ENCODE results near the gene ACOT6.
"Not testable (repeated sequence)": the region's sequence is repeated elsewhere in the genome, so short reads cannot be mapped to it uniquely, and the experiment has no call there.

The ACOT6 gene

GRCh38 chr14:73602994-73603393, 9.3 kb upstream of the ACOT6 start:
- no peak for DNase-seq

GRCh38 chr14:73606271-73606670, 6.0 kb upstream of the ACOT6 start:
- DNase-seq = no peak

- DNase-seq = no peak
These were observed 5.1 kb upstream of the ACOT6 start for GRCh38 chr14:73607241-73607640.

GRCh38 chr14:73610687-73611086, 1.6 kb upstream of the ACOT6 start:
- peak in 1 of 2 experiments; percentile 13 for DNase-seq

- no peak for DNase-seq
These were observed 698 bp downstream of the ACOT6 start for GRCh38 chr14:73613046-73613383.

GRCh38 chr14:73613419-73613963, 1.2 kb downstream of the ACOT6 start:
- no peak for DNase-seq

GRCh38 chr14:73616831-73617230, 4.5 kb downstream of the ACOT6 start:
- no peak for DNase-seq

- DNase-seq = no peak
These were observed 7.2 kb downstream of the ACOT6 start for GRCh38 chr14:73619524-73619923.

GRCh38 chr14:73620268-73620667, 8.0 kb downstream of the ACOT6 start:
- no peak for DNase-seq

GRCh38 chr14:73623504-73624054, 11.3 kb downstream of the ACOT6 start:
- DNase-seq = no peak

- DNase-seq = no peak
These were observed 13.4 kb downstream of the ACOT6 start for GRCh38 chr14:73625706-73626105.

GRCh38 chr14:73627151-73627558, 14.8 kb downstream of the ACOT6 start:
- no peak for DNase-seq

GRCh38 chr14:73630009-73630780, 17.9 kb downstream of the ACOT6 start:
- DNase-seq = no peak

GRCh38 chr14:73633116-73634010, 21.0 kb downstream of the ACOT6 start:
- DNase-seq = peak; percentile 44 to 52

GRCh38 chr14:73634011-73634833, 21.9 kb downstream of the ACOT6 start:
- peak in 1 of 2 experiments; percentile 40 for DNase-seq

GRCh38 chr14:73636355-73636754, 24.0 kb downstream of the ACOT6 start:
- not testable (repeated sequence) for DNase-seq

GRCh38 chr14:73637830-73638229, 25.5 kb downstream of the ACOT6 start:
- DNase-seq = no peak

GRCh38 chr14:73640796-73641365, 28.6 kb downstream of the ACOT6 start:
- no peak for DNase-seq

GRCh38 chr14:73644531-73645247, 32.4 kb downstream of the ACOT6 start, which contains the start of gene DNAL1:
TSS of gene DNAL1 (plus strand) at chr14:73644986. CDS start at chr14:73645040, 54 bp downstream.
- DNase-seq = peak; percentile 90 to 91

GRCh38 chr14:73645248-73645610, 32.9 kb downstream of the ACOT6 start:
- no peak for DNase-seq

GRCh38 chr14:73651005-73651404, 38.7 kb downstream of the ACOT6 start:
- DNase-seq = no peak
